Fibroblast of skin of right quadriceps (primary cell): Measurements from ENCODE around the gene INSIG2.

ENCODE experiments used
- DNase-seq: peaks from one replicate; pipeline ENCODE4 v3.0.0-alpha.2; 2013

The INSIG2 gene

GRCh38 chr2:118102433-118103082 is 14.3 kb downstream of the INSIG2 start:
- DNase-seq = peak; percentile 26

DNA sequence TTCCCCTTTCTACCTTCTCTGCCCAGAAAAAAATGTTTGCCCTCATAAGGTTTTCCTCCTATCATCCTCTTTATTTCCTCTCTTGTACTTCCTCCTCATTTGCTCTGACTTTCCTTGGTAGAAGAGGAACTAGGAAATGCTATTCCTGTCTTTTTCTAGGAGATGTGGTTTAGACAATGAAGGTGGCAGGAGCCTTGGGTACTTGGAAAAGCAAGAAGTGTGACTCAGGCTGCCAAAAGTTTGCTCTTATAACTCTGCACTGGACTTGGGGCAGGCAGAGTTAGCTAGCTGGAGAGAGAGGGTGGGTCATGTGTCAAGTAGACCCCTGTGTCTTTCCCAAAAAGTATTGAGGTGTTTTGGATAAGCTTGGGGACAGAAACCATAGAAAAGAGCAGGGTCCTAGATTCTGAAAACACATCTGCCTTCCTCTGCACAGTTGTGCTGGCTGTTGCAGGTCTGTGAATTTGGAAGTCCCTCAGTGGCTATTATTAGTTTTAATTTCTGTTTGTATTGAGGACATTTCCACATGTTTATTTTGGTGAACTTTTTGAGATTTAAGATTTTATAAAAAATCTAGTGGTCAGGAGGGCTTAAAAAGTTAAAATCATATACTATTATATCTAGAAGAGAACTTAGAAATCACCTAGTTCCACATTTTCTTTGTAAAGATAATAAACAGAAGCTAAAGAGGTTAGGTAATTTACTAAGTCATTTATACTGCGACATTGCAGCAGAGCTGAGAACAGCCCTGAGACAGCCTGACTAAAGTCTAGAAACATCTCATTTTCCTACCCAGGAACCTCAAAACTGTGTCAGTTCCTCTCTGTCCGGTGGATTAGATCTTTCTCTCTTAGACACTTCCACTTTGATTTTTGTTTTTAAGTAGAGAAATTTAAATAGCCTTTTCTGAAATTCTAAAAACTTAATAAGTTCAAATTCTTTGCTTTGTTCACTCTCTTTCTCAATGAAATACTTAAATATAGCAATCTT is 16.0 kb downstream of the INSIG2 start:
- DNase-seq = no peak

GRCh38 chr2:118105497-118105896 is 17.2 kb downstream of the INSIG2 start:
- DNase-seq = no peak

- no peak for DNase-seq
These were observed 18.7 kb downstream of the INSIG2 start for GRCh38 chr2:118106926-118107325.

- no peak for DNase-seq
These were observed 22.0 kb downstream of the INSIG2 start for GRCh38 chr2:118110310-118110709.

DNA sequence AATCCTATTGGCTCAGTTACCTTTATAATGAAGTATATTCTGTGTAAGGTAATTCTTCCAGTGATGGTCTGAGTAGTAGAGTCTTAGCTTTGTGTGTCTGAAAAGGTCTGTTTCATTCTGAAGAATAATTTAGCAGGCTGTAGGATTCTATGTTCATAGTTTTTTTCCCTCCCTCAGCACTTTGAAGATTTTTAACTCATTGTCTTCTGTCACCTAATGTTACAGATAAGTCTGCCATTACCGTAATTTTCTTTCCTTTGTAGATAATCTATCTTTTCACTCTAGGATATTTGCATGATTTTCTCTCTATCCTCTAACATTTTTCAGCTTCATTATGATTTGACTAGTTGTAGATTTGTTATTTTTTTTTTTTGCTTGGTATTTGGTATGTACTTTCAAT is 22.7 kb downstream of the INSIG2 start:
- no peak for DNase-seq

DNA sequence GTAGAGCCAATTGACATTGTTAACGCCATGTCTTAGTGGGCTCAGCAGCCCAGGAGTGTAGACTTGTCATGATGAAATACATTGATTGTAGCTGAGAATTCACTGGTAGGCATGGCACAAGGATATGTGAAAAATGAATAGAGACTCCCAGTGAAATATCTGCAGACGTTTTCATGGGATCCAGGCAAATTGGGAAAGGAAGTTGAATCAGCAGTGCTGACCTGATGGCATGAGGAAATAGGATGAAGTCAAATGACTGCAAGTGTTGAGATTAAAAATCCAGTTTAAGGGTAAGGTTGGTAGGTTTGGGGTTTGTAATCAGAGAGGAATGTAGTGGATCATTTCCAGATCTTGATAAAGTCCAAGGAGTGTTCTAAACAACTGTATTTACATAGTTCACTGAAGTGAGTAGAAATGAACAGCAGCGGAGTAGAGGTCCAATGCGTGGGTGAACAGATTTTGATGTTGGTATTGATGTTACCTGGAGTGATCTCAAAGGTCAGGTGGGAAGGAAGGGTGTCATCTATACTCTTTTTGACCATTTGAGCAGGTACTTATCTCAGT is 24.6 kb downstream of the INSIG2 start:
- peak; percentile 84 for DNase-seq

- no peak for DNase-seq
These were observed 26.6 kb downstream of the INSIG2 start for GRCh38 chr2:118114863-118115262.

GRCh38 chr2:118115761-118116160 is 27.5 kb downstream of the INSIG2 start:
- no peak for DNase-seq

DNA sequence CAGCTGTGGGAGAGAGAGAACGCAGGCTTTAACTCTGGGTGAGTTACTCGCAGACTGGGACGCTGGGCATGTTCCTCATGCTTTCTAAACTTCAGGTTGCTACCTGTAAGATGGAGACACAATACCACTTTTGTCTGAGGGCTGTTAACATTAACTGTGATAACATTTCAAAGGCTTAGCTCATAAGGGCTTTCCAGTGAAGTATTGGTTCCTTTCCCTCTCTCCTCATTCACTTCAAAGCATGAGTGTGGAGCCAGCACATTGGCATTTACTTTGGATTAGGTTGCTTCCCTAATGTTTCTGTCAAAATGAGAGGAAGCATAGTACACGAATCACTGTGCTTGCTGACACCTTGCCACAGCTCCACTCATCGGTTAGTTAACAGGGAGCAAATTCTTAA is 30.2 kb downstream of the INSIG2 start:
- DNase-seq = no peak

GRCh38 chr2:118119158-118119727 is 31.0 kb downstream of the INSIG2 start:
- DNase-seq = no peak

DNA sequence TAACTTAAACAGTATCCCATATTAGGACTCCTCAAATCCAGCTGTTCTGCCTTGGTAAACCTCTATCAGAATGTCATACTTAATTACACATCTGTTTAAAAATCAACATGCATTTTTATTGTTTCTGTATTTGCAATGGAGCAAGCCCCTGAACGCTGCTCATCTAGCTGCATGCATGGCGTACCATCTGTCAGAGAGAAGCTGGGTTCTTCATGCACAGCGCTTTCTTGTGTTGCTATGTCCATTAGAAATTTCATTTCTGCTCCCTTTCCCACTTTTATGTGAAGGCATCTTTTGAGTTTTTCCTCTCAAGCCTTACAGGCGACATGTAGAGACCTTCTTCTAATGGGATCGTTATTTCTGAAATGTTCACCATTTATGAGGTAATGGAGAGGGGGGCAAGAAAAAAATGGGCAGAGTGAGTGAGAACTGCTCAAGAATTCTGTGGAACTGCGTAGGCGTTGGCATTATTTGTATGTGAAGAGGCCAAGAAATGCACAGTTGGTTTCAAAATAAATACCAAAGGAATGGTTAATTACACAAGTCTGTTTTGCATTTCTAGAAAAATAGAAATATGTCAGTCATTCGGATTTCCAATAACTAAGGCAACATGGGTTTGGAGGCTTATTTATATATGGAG is 31.6 kb downstream of the INSIG2 start:
- DNase-seq = peak; percentile 52

DNA sequence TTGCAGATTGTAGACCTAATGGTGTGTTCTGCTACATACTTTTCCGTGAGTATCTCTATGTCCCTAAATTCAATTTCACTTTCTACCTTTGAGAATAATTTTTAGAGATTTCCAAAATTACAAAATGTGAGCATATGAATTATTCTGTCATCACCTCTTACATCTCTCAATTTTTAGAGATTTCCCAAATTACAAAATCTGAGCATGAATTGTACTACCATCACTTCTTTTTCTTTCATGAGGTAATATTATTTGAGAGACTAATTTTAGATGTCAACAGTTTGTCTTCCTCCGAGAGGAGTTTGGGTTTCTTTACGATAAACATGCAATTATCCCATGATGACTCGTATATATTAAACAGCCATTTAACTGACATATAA is 32.1 kb downstream of the INSIG2 start:
- DNase-seq = no peak

DNA sequence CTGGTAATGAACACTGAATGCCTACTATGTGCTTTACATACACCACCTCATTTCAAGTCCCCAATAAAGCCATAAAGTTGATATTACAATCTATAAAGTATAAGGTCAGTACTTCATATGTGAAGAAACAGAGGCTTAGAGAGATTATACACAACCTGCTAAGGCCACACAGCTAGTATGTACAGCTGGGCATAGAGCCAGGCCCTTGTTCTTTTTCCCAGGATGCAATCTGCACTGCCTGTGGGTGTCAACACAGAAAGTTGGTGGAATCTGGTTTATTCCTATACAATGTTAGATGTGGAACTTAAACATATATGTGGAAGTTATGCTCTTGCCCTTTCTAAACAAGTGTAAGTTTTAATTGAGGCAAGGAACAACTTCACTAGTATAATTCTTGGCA is 32.8 kb downstream of the INSIG2 start:
- no peak for DNase-seq

GRCh38 chr2:118121986-118122524 is 33.8 kb downstream of the INSIG2 start:
- DNase-seq = no peak

DNA sequence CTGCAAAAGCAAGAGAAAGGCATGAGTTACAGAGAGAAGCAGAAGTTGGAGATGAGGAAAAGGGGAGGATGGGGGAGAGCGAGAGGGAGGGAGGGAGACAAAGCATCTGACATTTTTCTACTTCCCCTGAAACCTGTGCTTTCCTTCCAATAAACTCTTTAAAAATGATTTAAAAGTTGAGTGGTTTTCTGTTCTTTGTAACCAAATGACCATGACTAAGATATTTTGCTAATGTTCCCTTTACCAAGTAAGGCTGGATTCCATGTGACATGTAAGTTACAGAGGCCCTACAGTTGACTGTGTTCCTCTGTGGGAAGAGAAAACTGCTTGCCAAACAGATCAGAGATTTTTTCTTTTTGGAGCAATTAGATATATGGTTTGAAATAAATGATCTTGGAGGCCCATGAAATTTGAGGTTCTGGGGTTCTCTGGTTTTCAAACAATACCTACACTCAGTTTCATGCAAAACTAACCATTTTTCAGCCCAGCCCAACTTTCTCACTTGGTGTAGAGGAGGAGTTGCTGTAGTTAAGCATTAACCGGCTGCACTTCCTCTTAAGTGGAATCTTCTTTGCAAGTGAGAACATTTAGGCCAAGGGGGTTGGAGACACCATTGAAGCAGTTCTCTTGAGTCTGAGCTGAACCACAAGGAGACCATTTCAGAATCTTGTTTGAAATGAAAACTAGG is 34.5 kb downstream of the INSIG2 start:
- no peak for DNase-seq

DNA sequence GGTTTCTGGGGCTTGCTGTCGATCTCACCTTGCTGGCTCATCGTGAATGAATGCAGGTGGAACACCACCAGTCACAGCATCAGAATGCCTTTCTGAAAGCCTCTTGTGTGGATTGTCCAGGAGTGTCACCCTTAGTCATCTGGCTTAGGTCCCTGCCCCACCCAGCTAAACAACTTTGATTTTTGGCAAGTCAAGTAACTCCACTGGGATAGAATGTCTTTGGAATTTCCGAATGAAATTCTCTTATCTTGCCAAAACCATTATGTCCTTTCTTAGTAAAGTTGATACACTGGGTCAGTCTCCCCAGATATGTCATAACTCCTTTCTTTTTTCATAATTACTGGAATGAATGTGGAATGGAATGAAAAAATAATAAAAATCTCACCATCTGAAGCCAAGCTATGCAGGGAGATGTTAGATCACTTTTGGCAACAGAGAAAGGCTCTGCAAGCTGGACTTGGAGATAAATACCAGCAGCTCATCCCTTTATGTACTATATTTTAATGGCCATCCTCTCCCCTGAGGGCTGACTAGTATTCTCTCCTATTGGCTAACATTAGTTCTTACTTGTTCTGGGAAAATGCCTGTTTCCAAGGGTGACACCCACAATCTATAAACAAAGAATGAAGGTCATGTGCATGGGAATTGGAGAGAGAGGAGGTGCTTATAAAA is 35.4 kb downstream of the INSIG2 start:
- DNase-seq = peak; percentile 88

GRCh38 chr2:118124288-118124891 is 36.1 kb downstream of the INSIG2 start:
- no peak for DNase-seq

- DNase-seq = no peak
These were observed 39.0 kb downstream of the INSIG2 start for GRCh38 chr2:118127250-118127649.

DNA sequence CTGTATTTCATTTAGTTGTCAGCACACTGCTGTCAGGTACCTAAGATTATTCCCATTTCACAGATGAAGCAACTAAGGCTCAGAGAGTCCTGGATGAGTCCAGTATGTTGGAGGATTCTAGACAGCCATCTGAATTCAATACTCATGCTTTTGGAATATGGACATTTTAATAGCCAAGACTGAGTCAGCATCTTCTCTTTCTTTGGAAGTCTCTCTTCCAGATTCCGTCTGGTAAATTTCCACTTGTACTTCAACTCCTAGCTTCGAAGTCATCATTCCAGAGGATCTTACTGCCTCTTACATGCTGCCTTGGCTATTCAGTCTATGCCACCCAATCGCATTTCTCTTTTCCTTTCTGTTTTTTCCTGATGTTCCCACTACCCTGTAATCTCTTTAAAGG is 40.6 kb downstream of the INSIG2 start:
- DNase-seq = no peak

DNA sequence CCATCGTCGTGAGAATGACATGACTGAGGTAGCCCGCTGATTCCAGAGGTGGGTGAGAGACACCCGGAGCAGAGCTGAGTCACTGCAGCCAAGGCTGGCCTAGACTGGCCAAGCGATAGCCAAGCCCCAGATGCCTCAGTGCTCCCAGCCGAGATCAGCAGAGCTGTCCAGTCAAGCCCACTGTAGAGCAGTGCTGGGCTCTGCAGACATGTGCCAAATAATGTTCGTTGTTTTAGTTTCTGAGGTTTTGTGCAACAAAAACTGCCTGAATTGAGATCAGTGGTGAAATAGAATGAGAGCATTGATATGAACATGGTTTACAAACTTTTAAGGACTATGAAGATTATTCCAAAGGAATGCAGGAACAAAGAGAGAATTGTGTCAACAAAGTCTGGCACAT is 42.1 kb downstream of the INSIG2 start:
- DNase-seq = no peak
